A673 (cell line): Measurements from ENCODE around the gene IL17B. TPM values are rescaled to one million over a fixed set of nuclear protein-coding genes. Genes with fewer than 3 reads are reported as not detected.

Source experiments
- BruUV-seq: library from RNA; stranded (reverse); fragments of 400-500 nt; replicated peaks from 2 replicates; lab custom pipeline; 2021; lab: Mats Ljungman, UMichigan
- CTCF ChIA-PET: fragments of 300-600 bp; sonication (Branson Sonifier 250); formaldehyde crosslinking; loops from one replicate; lab custom pipeline; 2022; ENCODE audit warnings: antibody characterized with exemption; lab: Charles Lee
- POLR2A ChIA-PET: fragments of 300-600 bp; sonication (Branson Sonifier 250); formaldehyde crosslinking; loops from one replicate; lab custom pipeline; 2022; ENCODE audit warnings: antibody characterized with exemption; ENCODE audit not compliant: low non-redundant PET; lab: Charles Lee
- DNase-seq: peaks from one replicate; pipeline ENCODE4 v3.0.0-alpha.2; 2015; ENCODE audit warnings: low spot score
- H3K27ac ChIP-seq: fragments of 200-600 bp; sonication (generic); 2 replicates; pipeline ENCODE4 v1.5.1; 2016; ENCODE audit warnings: mixed run types, low read depth, mild to moderate bottlenecking, mixed read lengths, antibody characterized with exemption, low read length; ENCODE audit not compliant: poor library complexity, severe bottlenecking
- H3K27me3 ChIP-seq: fragments of 200-600 bp; sonication (generic); replicated peaks from 2 replicates; pipeline ENCODE4 v1.6.1; 2017; ENCODE audit warnings: mixed run types, low read depth, mild to moderate bottlenecking, mixed read lengths, antibody characterized with exemption, low read length; ENCODE audit not compliant: insufficient read depth, poor library complexity
- H3K36me3 ChIP-seq: fragments of 200-600 bp; sonication (generic); 2 replicates; pipeline ENCODE4 v1.6.1; 2016; ENCODE audit warnings: mixed run types, mild to moderate bottlenecking, mixed read lengths, antibody characterized with exemption, low read length; ENCODE audit not compliant: insufficient read depth, poor library complexity, severe bottlenecking
- H3K4me1 ChIP-seq: fragments of 200-600 bp; sonication (generic); 2 replicates; pipeline ENCODE4 v1.6.1; 2017; ENCODE audit warnings: mixed run types, mild to moderate bottlenecking, mixed read lengths, antibody characterized with exemption, low read length; ENCODE audit not compliant: insufficient read depth, poor library complexity, severe bottlenecking
- H3K4me3 ChIP-seq: fragments of 200-600 bp; sonication (generic); 2 replicates; pipeline ENCODE4 v1.5.1; 2016; ENCODE audit warnings: low read depth, mixed run types, mild to moderate bottlenecking, mixed read lengths, low read length; ENCODE audit not compliant: poor library complexity, severe bottlenecking
- H3K9me3 ChIP-seq: fragments of 200-600 bp; sonication (generic); 2 replicates; pipeline ENCODE4 v1.6.1; 2016; ENCODE audit warnings: mixed run types, low read depth, mild to moderate bottlenecking, mixed read lengths, antibody characterized with exemption, low read length; ENCODE audit not compliant: poor library complexity, severe bottlenecking
- CTCF ChIP-seq: fragments of 300-800, 200-600 bp; sonication (generic); conservative IDR thresholded peaks from 2 replicates; pipeline ENCODE4 v1.5.1; 2017; ENCODE audit warnings: low read depth, mild to moderate bottlenecking, antibody characterized with exemption, low read length, moderate library complexity, mixed read lengths
- EZH2 ChIP-seq: fragments of 200-600 bp; sonication (generic); IDR thresholded peaks from 2 replicates; pipeline ENCODE4 v1.6.1; 2017; ENCODE audit warnings: borderline replicate concordance, low read depth, mild to moderate bottlenecking, mixed read lengths, antibody characterized with exemption, low read length; ENCODE audit not compliant: poor library complexity, severe bottlenecking
- intact Hi-C: fragments of 100-400 bp; cut with micrococcal nuclease; formaldehyde crosslinking; loops from one replicate; pipeline ENCODE4 v1.10.0; 2022; ENCODE audit not compliant: unreplicated experiment
- total RNA-seq: library from RNA; stranded (reverse); gene quantifications from 2 replicates; pipeline ENCODE4 v1.2.3, GENCODE V29; 2021

Gene IL17B
- total RNA-seq, 1 experiment from 2014 or later, result not detected

DNA sequence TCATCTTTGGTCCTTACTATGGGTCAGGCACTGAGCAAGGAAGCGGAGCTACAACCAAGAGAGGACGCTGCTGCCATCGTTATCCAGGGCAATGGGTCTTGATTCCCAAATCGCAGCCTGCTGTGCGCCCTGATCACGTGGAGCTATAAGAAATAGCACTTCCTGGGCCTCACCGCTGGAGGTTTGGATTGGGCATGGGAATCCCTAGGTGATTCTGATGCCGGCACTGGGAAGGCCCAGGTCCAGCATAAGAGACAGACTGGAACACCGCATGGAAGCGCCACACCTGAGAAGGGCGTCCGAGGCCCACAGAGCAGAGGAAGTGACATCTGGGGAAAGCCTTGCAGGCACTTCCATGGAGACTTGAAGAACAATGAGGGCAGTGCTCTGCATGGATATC is 3.0 kb downstream of the IL17B start:
- Histone ChIP-seq H3K9me3 (no peaks in the 10 kb centered on the region), H3K4me1 (no peaks in the 10 kb centered on the region), H3K27me3 (no peaks in the 10 kb centered on the region), H3K36me3 (no peaks in the 10 kb centered on the region), H3K4me3 (no peak overlapping the region), H3K27ac (no peak overlapping the region)
- intact Hi-C loops, result no loop called here
- BruUV-seq, result no TSS peak
- ChIA-PET POLR2A (no interaction called here), CTCF (no interaction called here)
- TF ChIP-seq EZH2 (no peak), CTCF (no peak)
- no peak for DNase-seq

- ChIA-PET CTCF (no interaction called here), POLR2A (no interaction called here)
- no peaks in the 10 kb centered on the region for H3K4me1 ChIP-seq
- H3K36me3 ChIP-seq, result no peaks in the 10 kb centered on the region
- H3K27me3 ChIP-seq, result no peaks in the 10 kb centered on the region
- H3K27ac ChIP-seq, result no peak overlapping the region
- BruUV-seq, result no TSS peak
- DNase-seq, result no peak
- intact Hi-C loops, result no loop called here
- no peak overlapping the region for H3K4me3 ChIP-seq
- no peaks in the 10 kb centered on the region for H3K9me3 ChIP-seq
- TF ChIP-seq EZH2, result no peak
- TF ChIP-seq CTCF, result no peak
Measured at GRCh38 chr5:149375434-149375833, 3.7 kb downstream of the IL17B start.

DNA sequence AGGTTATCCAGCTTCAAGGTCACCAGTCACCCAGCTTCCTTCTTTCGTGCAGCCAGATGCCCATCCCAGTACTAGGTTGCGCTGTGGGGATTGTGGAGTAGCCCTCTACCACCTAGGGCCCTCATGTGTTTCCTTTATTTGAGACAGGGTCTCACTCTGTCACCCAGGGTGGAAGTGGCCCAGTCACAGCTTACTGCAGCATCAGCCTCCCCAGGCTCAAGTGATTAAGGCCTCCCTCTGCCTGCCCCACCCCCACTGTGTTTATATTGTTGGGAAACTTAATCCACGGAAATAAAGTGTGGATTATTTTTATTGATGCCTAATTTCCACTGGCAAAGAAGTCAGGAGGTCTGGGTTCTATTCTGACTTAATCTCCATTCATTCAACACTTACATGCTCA is 4.3 kb downstream of the IL17B start:
- BruUV-seq, result no TSS peak
- H3K36me3 ChIP-seq, result no peaks in the 10 kb centered on the region
- no peak overlapping the region for H3K4me3 ChIP-seq
- ChIA-PET CTCF (no interaction called here), POLR2A (no interaction called here)
- no peak for TF ChIP-seq EZH2
- no peak for TF ChIP-seq CTCF
- no peaks in the 10 kb centered on the region for H3K9me3 ChIP-seq
- intact Hi-C loops, result no loop called here
- no peak for DNase-seq
- no peaks in the 10 kb centered on the region for H3K4me1 ChIP-seq
- no peaks in the 10 kb centered on the region for H3K27me3 ChIP-seq
- H3K27ac ChIP-seq, result no peak overlapping the region
